Epithelial cell of proximal tubule (primary cell): ENCODE results near the gene PLAU. TPM values are rescaled to one million over a fixed set of nuclear protein-coding genes. Genes with fewer than 3 reads are reported as not detected.

Experiments used
- DNase-seq: peaks from one replicate; pipeline ENCODE4 v3.0.0-alpha.2; 2011; ENCODE audit warnings: low read depth
- H3K4me3 ChIP-seq: 2 replicates; pipeline ENCODE4 v1.5.1; 2011; ENCODE audit warnings: low read depth, mild to moderate bottlenecking, low read length
- total RNA-seq: library from RNA; depleted of rRNA; stranded (reverse); fragments of >200 nt; gene quantifications from 2 replicates; pipeline ENCODE4 v1.2.3, GENCODE V29; 2015
- TF ChIP-seq, protein P1 (sequence below): conservative IDR thresholded peaks from 2 replicates; pipeline ENCODE4 v1.5.1; 2012; ENCODE audit warnings: low read depth, mild to moderate bottlenecking, low read length

PLAU gene
- total RNA-seq, 1 donor from 2014 or later, result 970 TPM

DNA sequence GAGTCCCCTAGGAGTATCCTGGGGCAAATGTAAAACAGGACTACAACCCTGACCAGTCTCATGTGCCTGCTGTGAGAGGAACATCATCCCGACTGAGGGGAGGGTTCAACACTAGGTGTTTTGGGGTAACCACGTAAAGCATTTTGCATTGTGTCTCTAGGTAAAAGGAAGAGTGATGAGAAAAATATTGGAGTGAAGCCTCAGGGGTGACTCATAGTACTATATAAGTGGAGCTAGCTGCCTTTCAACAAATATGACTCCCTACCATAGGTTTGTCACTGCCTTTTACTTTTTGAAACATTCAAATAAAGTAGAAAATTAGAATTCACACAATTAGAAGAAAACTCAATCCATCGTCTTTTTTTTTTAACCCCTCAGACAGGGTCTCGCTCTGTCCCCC, 34.0 kb upstream of the PLAU start:
- TF ChIP-seq, protein P1, sequence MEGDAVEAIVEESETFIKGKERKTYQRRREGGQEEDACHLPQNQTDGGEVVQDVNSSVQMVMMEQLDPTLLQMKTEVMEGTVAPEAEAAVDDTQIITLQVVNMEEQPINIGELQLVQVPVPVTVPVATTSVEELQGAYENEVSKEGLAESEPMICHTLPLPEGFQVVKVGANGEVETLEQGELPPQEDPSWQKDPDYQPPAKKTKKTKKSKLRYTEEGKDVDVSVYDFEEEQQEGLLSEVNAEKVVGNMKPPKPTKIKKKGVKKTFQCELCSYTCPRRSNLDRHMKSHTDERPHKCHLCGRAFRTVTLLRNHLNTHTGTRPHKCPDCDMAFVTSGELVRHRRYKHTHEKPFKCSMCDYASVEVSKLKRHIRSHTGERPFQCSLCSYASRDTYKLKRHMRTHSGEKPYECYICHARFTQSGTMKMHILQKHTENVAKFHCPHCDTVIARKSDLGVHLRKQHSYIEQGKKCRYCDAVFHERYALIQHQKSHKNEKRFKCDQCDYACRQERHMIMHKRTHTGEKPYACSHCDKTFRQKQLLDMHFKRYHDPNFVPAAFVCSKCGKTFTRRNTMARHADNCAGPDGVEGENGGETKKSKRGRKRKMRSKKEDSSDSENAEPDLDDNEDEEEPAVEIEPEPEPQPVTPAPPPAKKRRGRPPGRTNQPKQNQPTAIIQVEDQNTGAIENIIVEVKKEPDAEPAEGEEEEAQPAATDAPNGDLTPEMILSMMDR, result no peak
- no peak overlapping the region for H3K4me3 ChIP-seq
- DNase-seq, result no peak

DNA sequence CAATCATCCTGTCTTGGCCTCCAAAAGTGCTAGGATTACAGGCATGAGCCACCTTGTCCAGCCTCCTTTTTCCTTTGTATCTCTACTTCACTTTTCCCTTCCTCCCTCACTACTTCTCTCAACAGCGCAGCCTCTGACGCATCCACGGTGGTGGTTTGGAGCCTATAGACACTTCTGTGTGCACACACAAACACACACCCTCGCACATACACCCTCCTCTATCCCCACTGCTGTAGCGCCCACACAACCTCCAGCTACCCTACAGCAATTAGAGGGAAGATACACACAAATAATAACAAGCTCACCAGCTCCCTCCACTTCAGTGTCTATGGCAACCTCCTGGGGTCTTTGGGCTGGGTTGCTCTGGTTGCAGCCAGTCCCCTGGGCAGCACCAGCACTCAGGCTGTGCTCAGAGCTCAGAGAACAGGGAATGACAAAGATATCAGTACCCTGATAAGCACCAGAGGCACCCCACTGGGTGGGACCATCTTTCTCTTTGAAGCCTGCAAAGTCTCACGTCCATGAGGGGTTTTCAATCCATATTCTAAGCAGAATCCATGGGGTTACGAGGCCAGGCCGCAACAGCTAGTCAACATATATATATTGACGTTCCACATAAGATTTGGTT, 33.3 kb upstream of the PLAU start:
- no peak for DNase-seq
- TF ChIP-seq, protein P1, result no peak
- no peak overlapping the region for H3K4me3 ChIP-seq

DNA sequence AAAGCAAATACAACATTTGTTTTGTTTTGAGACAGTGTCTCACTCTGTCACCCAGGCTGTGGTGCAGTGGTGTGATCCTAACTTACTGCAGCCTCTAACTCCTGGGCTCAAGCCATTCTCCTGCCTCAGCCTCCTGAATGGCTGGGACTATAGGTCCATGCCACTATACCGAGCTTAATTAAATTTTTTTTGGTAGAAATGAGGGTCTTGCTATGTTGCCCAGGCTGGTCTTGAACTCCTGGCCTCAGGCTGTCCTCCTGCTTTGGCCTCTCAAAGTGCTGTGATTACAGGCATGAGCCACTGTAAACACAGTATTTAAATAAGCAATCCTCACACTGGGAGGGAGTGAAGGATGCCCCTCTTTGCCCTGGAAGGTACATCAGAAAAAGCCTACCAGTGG, 32.6 kb upstream of the PLAU start:
- TF ChIP-seq, protein P1, result no peak
- no peak overlapping the region for H3K4me3 ChIP-seq
- DNase-seq, result no peak

DNA sequence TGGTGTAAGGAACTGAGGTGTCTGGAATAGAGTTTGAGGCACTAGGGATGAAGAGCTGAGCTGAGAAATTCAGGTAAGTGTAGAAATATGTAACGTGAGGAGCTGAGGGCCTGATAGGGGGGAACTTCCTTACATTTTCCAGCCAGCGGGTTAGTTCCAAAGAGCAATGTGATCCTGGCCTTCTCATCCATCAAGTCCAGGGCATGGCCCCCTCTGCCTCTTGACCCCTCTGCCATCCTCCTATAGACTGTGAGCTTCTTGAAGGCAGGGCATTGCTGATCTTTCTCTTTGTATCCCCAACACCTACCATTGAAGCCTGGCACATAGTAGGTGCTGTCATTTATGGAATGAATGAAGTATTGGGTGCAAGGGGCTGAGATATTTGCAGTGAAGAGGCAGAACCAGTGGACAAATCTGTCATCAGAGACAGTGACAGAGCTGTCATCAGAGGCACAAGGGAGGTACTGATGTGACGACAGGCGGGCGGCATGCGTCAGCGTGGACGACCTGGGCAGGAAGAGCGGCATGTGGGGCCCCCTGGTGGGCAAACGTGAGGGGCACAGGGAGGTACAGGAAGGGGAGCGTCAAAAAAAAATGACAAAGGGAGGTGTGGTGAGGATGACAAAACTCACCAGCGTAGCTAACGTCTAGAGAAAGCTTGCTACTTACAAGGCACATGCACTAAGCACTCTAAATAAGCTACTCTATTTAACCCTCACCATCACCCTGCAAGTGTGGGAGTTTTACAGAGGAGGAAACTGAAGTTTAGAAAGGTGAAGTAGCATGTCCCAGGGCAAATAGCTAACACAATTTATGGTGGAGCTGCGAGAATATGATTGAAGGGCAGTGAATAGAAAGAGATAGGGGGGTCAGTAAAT, 31.4 kb upstream of the PLAU start:
- TF ChIP-seq, protein P1, result peak; percentile 93
- DNase-seq, result no peak
- no peak overlapping the region for H3K4me3 ChIP-seq

DNA sequence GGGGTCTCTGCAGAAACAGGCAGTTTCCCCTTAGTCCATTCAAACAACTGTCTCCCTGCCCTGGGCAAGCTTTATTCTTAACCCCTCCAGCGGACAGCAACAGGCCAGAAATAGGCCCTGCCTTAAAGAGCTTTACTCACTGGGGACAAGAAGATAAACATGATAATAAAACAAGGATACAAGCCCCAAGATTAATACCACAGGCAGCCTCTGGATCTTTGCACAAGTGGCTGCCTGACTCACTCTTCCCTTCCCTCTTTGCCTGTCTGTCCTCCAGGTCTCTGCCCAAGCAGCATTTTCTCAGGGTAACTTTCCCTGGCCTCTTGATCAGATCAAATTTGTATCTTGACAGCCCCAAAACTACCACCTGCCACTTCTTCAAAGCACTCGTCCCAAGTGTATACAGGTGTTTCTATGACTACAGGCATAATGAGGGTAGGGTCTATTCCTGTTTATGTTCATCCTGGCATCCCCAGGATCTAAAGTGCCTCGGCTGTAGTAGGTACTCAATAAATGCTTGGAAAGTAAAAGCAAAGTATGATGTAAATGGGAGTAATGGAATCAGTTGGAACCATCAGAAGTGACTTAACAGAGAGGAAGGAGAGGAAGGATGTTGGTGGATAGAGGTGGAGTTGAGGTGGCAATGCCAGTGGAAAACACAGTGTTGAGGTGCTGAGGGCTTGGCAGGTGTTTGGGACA, 29.6 kb upstream of the PLAU start:
- no peak overlapping the region for H3K4me3 ChIP-seq
- TF ChIP-seq, protein P1, result no peak
- DNase-seq, result no peak

DNA sequence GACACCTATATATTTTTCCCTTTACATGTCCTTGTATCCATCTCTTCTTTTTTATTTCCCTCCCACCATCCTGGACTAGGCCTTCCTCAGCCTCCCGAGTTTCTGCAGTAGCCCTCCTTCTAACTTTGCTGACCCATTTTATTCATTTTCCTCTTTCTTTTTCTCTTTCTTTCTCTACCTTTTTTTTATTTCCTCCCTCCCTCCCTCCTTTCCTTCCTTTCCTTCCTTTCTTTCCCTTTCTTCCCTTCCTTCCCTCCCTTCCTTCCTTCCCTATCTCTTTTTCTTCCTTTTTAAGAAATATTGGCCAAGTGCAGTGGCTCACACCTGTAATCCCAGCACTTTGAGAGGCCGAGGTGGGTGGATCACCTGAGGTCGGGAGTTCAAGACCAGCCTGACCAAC, 26.9 kb upstream of the PLAU start:
- H3K4me3 ChIP-seq, result no peak overlapping the region
- DNase-seq, result no peak
- TF ChIP-seq, protein P1, result no peak
